ENCODE data around the gene NOTUM. TPM values are rescaled to one million over a fixed set of nuclear protein-coding genes. Genes with fewer than 3 reads are reported as not detected.
A peak's percentile ranks its signal among the peaks of the same experiment; 100 is the strongest.

Gene NOTUM
- total RNA-seq, 6 donors from 2014 or later, result 0.89 to 5.0 (median 2.3) TPM

DNA sequence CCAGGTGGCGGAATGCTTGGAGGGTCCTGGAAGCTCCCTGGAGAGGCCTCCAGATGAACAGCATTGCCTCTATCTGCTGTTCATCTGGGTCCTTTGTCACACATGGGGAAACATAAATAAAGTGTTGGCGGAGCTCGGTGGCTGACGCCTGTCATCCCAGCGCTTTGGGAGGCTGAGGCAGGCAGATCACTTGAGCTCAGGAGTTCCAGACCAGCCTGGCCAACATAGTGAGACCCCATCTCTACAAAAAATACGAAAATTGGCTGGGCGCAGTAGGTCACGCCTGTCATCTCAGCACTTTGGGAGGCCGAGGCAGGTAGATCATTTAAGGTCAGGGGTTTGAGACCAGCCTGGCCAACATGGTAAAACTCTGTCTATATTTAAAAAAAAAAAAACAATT, 16.1 kb downstream of the NOTUM start:
- no peaks in the 10 kb centered on the region for H3K9me3 ChIP-seq
- DNase-seq (no peak), ATAC-seq (ENCODE audit: low FRiP score in 2 of 2) (no peak)
- H3K27me3 ChIP-seq, result no peaks in the 10 kb centered on the region
- H3K4me3 ChIP-seq, result no peak overlapping the region
- no peak overlapping the region for H3K27ac ChIP-seq
- TF ChIP-seq POLR2A (IDR thresholded peaks at IDR 0.05) (no peak), EP300 (IDR thresholded peaks at IDR 0.05) (no peak), POLR2AphosphoS5 (IDR thresholded peaks at IDR 0.05) (no peak)
- TF ChIP-seq, protein P1, sequence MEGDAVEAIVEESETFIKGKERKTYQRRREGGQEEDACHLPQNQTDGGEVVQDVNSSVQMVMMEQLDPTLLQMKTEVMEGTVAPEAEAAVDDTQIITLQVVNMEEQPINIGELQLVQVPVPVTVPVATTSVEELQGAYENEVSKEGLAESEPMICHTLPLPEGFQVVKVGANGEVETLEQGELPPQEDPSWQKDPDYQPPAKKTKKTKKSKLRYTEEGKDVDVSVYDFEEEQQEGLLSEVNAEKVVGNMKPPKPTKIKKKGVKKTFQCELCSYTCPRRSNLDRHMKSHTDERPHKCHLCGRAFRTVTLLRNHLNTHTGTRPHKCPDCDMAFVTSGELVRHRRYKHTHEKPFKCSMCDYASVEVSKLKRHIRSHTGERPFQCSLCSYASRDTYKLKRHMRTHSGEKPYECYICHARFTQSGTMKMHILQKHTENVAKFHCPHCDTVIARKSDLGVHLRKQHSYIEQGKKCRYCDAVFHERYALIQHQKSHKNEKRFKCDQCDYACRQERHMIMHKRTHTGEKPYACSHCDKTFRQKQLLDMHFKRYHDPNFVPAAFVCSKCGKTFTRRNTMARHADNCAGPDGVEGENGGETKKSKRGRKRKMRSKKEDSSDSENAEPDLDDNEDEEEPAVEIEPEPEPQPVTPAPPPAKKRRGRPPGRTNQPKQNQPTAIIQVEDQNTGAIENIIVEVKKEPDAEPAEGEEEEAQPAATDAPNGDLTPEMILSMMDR (IDR thresholded peaks at IDR 0.05), result no peak
- H3K36me3 ChIP-seq, result no peaks in the 10 kb centered on the region
- peaks cover 0 to 4% (median 0%) of the 10 kb centered on the region in 4 donors for H3K4me1 ChIP-seq
- WGBS, 2 donors, result 85 to 86% methylated on average over 8 to 9 of the region's 9 CpGs

DNA sequence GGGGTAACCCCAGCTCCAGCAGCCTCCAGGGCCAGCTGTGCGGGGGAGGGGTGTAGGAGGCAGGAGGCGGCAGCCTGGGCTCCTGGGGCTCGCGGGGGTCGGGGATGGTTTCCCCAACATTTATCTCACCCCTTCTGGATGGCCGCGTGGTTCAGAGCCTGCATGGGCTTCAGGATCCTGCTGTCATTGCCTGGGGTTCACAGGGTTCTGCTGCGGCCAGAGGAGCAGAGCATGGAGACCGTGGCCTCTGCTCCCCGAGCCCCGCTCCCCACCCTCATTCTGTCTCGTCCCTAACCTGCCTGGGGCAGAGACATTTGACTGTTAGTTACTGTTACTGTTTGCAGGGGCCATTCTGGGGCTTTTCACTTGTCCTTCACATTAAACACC, 18.8 kb downstream of the NOTUM start:
- H3K27me3 ChIP-seq, result peaks cover 0 to 3% (median 0%) of the 10 kb centered on the region in 4 donors
- WGBS, 2 donors, result 48 to 53% methylated on average over 8 to 12 of the region's 12 CpGs
- TF ChIP-seq POLR2AphosphoS5 (IDR thresholded peaks at IDR 0.05), result no peak
- no peak for TF ChIP-seq EP300 (IDR thresholded peaks at IDR 0.05)
- no peak for TF ChIP-seq POLR2A (IDR thresholded peaks at IDR 0.05)
- TF ChIP-seq, protein P1 (IDR thresholded peaks at IDR 0.05), result no peak

DNA sequence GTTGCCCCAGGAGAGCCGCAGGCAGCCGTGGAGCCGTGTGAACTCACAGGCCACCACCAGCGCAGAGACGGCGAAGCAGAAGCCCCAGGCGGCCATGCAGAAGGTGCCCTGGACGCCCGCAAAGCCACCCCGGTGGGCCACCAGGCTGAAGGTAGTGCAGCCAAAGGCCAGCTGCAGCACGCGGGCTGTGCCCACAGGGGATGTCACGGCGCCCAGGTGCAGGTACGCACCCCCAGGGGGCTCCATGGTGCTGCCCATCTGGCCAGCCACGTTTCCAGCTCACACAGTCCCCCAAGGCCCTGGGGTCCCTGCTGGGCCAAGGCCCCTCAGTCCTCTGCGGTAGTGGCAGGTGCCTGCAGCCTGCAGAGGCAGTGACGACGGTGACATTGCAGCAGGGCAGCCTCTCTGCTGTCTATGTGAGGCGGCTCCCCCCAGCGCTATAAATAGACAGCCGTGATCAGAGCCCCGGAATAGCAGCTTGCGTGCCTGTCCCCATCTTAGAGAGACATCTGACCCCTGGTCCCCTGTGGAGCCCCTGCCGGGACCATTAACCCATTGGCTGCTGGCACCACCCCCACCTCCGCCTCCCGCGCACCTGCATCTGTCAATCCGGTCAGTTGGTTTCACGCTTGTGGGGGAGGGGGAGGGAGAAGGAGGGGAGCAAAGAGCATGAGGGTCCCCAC, 19.4 kb downstream of the NOTUM start:
- DNase-seq (no peak), ATAC-seq (ENCODE audit: low FRiP score in 2 of 2) (no peak)
- peaks cover 10 to 28% (median 12%) of the 10 kb centered on the region in 4 donors for H3K4me1 ChIP-seq
- H3K27me3 ChIP-seq, result peaks cover 0 to 3% (median 0%) of the 10 kb centered on the region in 4 donors
- TF ChIP-seq POLR2AphosphoS5 (IDR thresholded peaks at IDR 0.05), result no peak
- TF ChIP-seq, protein P1 (IDR thresholded peaks at IDR 0.05), result no peak
- no peak for TF ChIP-seq EP300 (IDR thresholded peaks at IDR 0.05)
- TF ChIP-seq POLR2A (IDR thresholded peaks at IDR 0.05), result no peak
- WGBS, 2 donors, result 54 to 65% methylated on average over 2 to 23 of the region's 30 CpGs
- H3K4me3 ChIP-seq, result no peak overlapping the region
- no peak overlapping the region for H3K27ac ChIP-seq
- no peaks in the 10 kb centered on the region for H3K9me3 ChIP-seq
- H3K36me3 ChIP-seq, result no peaks in the 10 kb centered on the region

More for the DNA sequence above, 18.8 kb downstream of the NOTUM start:
- Histone ChIP-seq H3K4me1 (peaks cover 6 to 22% (median 7%) of the 10 kb centered on the region in 4 donors), H3K36me3 (no peaks in the 10 kb centered on the region), H3K9me3 (no peaks in the 10 kb centered on the region), H3K27ac (no peak overlapping the region), H3K4me3 (no peak overlapping the region)
- DNase-seq (no peak), ATAC-seq (ENCODE audit: low FRiP score in 2 of 2) (no peak)

DNA sequence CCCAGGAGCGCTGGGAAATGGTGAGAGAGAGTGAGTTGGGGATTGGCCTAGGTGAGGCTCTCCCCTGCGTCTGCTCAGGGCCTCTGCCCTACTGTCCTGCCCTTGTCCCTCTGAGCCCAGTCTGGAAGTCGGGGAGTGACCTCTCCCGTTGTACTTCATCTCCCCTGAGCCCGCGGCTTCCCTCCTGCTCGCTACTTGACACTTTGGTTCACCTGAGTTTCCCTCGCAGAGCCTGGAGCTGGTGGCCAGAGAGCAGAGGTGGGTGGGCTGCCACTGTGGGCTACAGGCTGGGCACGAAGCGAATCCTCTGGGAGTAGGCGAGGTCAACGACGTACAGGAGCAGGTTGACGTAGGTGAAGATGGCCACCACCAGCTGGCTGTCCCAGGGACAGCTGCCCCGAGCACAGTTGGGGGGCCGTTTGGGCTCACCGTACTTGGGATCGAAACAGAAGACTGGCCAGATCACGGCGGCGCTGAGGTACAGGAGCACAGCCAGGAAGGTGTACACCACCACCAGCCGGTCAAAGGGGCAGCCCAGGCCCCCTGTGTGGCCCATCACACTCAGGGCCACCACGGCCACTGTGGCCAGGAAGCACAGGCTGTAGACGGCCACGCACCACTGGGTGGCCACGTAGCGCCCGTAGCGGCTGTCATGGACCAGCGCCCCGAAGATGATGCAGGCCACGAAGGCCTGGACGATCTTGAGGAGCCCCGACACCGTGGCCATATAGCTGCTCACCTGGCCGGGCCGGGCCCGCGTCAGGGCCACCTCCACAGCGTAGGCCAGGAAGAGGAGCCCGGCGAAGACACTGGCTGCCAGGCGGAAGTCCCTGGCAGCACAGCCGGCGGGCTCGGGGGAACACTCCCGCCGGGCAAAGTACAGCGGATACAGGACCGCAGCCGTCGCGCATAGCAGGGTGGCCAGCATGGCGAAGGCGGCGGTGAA, 20.2 kb downstream of the NOTUM start:
- peaks cover 14 to 36% (median 14%) of the 10 kb centered on the region in 4 donors for H3K4me1 ChIP-seq
- H3K4me3 ChIP-seq, result no peak overlapping the region
- H3K27me3 ChIP-seq, result peaks cover 0 to 3% (median 0%) of the 10 kb centered on the region in 4 donors
- 91 to 94% methylated on average over 32 to 50 of the region's 56 CpGs for WGBS, 2 donors
- H3K9me3 ChIP-seq, result no peaks in the 10 kb centered on the region
- no peak overlapping the region for H3K27ac ChIP-seq
- peak in 1 of 2 donors; percentile 80 for DNase-seq
- no peak for TF ChIP-seq POLR2A (IDR thresholded peaks at IDR 0.05)
- no peak for TF ChIP-seq POLR2AphosphoS5 (IDR thresholded peaks at IDR 0.05)
- ATAC-seq (ENCODE audit: low FRiP score in 2 of 2), result no peak
- H3K36me3 ChIP-seq, result no peaks in the 10 kb centered on the region

DNA sequence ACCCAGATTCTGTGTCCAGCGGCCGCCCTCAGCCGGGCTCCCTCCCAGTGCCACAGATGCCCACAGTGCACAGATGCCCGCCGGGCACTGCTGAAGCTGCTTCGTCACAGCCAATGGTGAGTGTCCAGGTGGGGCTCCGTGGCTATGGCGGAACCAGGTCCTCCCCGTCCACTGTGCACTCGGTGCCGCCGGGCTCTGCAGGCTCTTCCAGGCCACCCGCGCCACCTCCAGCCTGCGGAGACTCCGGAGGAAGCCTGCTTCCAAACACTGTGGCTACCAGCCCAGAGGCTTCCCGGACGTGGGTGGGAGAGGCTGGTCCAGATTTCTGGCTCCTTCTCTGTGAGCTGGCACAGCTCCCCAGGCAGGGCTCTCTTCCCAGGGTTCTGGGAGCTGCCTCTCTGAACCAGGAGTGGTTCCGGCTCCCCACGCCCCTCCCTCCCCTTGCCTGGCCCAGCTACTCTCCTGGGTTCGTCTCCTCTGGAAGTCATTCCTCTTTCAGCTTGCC, 21.1 kb downstream of the NOTUM start:
- ATAC-seq (ENCODE audit: low FRiP score in 2 of 2) (peak in 1 of 2 donors; percentile 28), DNase-seq (peak in 1 of 2 donors; percentile 77)
- no peaks in the 10 kb centered on the region for H3K36me3 ChIP-seq
- 47 to 71% methylated on average over 9 to 13 of the region's 21 CpGs for WGBS, 2 donors
- H3K27ac ChIP-seq, result no peak overlapping the region
- peaks cover 0 to 3% (median 0%) of the 10 kb centered on the region in 4 donors for H3K27me3 ChIP-seq
- H3K9me3 ChIP-seq, result no peaks in the 10 kb centered on the region
- no peak for TF ChIP-seq EP300 (IDR thresholded peaks at IDR 0.05)
- TF ChIP-seq, protein P1 (IDR thresholded peaks at IDR 0.05), result no peak
- H3K4me3 ChIP-seq, result no peak overlapping the region
- H3K4me1 ChIP-seq, result peaks cover 14 to 36% (median 14%) of the 10 kb centered on the region in 4 donors

Measured in upper lobe of left lung (tissue), 6 donors.